ENCODE measurements around the gene OSTF1.

OSTF1 gene

GRCh38 chr9:75185585-75186170 is 97.4 kb downstream of the OSTF1 start:
- TF ChIP-seq, protein P1, sequence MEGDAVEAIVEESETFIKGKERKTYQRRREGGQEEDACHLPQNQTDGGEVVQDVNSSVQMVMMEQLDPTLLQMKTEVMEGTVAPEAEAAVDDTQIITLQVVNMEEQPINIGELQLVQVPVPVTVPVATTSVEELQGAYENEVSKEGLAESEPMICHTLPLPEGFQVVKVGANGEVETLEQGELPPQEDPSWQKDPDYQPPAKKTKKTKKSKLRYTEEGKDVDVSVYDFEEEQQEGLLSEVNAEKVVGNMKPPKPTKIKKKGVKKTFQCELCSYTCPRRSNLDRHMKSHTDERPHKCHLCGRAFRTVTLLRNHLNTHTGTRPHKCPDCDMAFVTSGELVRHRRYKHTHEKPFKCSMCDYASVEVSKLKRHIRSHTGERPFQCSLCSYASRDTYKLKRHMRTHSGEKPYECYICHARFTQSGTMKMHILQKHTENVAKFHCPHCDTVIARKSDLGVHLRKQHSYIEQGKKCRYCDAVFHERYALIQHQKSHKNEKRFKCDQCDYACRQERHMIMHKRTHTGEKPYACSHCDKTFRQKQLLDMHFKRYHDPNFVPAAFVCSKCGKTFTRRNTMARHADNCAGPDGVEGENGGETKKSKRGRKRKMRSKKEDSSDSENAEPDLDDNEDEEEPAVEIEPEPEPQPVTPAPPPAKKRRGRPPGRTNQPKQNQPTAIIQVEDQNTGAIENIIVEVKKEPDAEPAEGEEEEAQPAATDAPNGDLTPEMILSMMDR (IDR thresholded peaks at IDR 0.05; ENCODE audit: borderline replicate concordance, control extremely low read depth, extremely low read depth, insufficient read depth, missing control alignments), result peak; percentile 60
- no peak for DNase-seq (ENCODE audit: low spot score)
- in situ Hi-C loops (cut with MboI; ENCODE audit: low sequenced_read_pairs, unreplicated experiment), result no loop called here

- TF ChIP-seq, protein P1 (IDR thresholded peaks at IDR 0.05; ENCODE audit: borderline replicate concordance, control extremely low read depth, extremely low read depth, insufficient read depth, missing control alignments), result peak; percentile 45
- in situ Hi-C loops (cut with MboI; ENCODE audit: low sequenced_read_pairs, unreplicated experiment), result no loop called here
- DNase-seq (ENCODE audit: low spot score), result peak; percentile 35
Measured at GRCh38 chr9:75186767-75187380, 98.6 kb downstream of the OSTF1 start.

DNA sequence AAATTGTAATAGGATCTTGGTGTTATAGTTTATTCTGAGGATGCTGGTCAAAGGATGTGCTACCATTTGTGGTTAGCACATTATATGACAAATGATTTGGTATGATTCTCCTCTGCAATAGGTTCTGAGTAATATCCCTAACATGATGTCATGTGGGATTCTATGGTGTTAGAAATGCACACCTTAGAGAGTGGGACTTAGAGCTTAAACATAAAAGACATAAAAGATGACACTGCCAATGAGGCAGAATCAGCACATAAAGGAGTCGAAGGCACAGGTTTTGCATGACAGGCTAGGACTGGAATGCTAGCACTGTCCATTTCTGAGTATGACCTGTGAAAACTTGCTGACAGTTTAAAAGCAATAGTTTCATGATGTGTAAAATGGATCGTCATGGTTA is 100.4 kb downstream of the OSTF1 start:
- TF ChIP-seq, protein P1 (IDR thresholded peaks at IDR 0.05; ENCODE audit: borderline replicate concordance, control extremely low read depth, extremely low read depth, insufficient read depth, missing control alignments), result no peak
- in situ Hi-C loops (cut with MboI; ENCODE audit: low sequenced_read_pairs, unreplicated experiment), result no loop called here
- DNase-seq (ENCODE audit: low spot score), result no peak

DNA sequence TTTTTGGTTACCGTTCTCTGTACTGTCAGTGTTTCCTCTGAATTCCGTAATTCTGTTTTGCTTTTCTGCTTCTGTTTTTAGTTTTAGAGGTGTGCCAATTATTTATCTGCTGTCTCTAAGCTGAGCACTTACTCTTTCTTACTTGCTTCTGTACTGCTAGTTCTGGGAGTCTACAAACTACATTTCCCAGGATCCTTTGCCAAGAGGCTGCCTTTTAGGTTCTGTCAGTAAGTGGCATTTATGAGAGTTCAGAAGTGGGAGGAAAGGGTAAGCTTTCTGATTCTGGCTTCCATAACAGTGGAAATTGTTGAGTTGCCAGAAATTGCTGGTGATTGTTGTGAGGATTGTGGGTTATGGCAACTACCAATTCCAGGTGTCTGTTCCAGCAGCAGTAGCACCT is 102.4 kb downstream of the OSTF1 start:
- in situ Hi-C loops (cut with MboI; ENCODE audit: low sequenced_read_pairs, unreplicated experiment), result no loop called here
- no peak for DNase-seq (ENCODE audit: low spot score)
- TF ChIP-seq, protein P1 (IDR thresholded peaks at IDR 0.05; ENCODE audit: borderline replicate concordance, control extremely low read depth, extremely low read depth, insufficient read depth, missing control alignments), result no peak

Measured in GM13976 (cell line).